ENCODE measurements around the gene GCFC2. TPM values are rescaled to one million over a fixed set of nuclear protein-coding genes. Genes with fewer than 3 reads are reported as not detected.

GCFC2 gene
- total RNA-seq, 1 donor from 2014 or later: 12.3 TPM

- no peaks in the 10 kb centered on the region for H3K9me3 Mint-ChIP-seq (ENCODE audit: unreplicated experiment)
- TF ChIP-seq, protein P1, sequence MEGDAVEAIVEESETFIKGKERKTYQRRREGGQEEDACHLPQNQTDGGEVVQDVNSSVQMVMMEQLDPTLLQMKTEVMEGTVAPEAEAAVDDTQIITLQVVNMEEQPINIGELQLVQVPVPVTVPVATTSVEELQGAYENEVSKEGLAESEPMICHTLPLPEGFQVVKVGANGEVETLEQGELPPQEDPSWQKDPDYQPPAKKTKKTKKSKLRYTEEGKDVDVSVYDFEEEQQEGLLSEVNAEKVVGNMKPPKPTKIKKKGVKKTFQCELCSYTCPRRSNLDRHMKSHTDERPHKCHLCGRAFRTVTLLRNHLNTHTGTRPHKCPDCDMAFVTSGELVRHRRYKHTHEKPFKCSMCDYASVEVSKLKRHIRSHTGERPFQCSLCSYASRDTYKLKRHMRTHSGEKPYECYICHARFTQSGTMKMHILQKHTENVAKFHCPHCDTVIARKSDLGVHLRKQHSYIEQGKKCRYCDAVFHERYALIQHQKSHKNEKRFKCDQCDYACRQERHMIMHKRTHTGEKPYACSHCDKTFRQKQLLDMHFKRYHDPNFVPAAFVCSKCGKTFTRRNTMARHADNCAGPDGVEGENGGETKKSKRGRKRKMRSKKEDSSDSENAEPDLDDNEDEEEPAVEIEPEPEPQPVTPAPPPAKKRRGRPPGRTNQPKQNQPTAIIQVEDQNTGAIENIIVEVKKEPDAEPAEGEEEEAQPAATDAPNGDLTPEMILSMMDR (IDR thresholded peaks at IDR 0.05; ENCODE audit: insufficient read depth, low read depth, low read length): no peak
- TF ChIP-seq EZH2 (IDR thresholded peaks at IDR 0.05; ENCODE audit: insufficient read depth, low read length): no peak
- Histone ChIP-seq H3K4me3 (ENCODE audit: insufficient read depth, low read depth, low read length) (no peak overlapping the region), H3K9me3 (ENCODE audit: insufficient read depth, low read depth, low read length) (no peaks in the 10 kb centered on the region), H3K27ac (ENCODE audit: low read depth, low read length) (no peak overlapping the region), H3K36me3 (ENCODE audit: insufficient read depth, low read length) (no peaks in the 10 kb centered on the region), H3K4me1 (ENCODE audit: insufficient read depth, low read length) (no peaks in the 10 kb centered on the region), H3K9ac (ENCODE audit: low read length) (no peak overlapping the region), H3K79me2 (ENCODE audit: insufficient read depth, low read length) (no peaks in the 10 kb centered on the region), H3K27me3 (ENCODE audit: insufficient read depth, low read length) (no peaks in the 10 kb centered on the region), H4K20me1 (ENCODE audit: insufficient read depth, low read length) (no peaks in the 10 kb centered on the region), H3K4me2 (ENCODE audit: low read length) (no peak overlapping the region), H2AFZ (ENCODE audit: low read depth, low read length) (no peak overlapping the region)
- no peaks in the 10 kb centered on the region for H3K4me1 Mint-ChIP-seq (ENCODE audit: low read depth, unreplicated experiment)
- H3K36me3 Mint-ChIP-seq (ENCODE audit: low read depth, unreplicated experiment): peaks cover 2% of the 10 kb centered on the region
- H3K4me3 Mint-ChIP-seq (ENCODE audit: unreplicated experiment): no peak overlapping the region
- no peak for DNase-seq (ENCODE audit: low read depth)
- H3K27me3 Mint-ChIP-seq (ENCODE audit: low read depth, unreplicated experiment): peaks cover under 1% of the 10 kb centered on the region
- H3K27ac Mint-ChIP-seq (ENCODE audit: unreplicated experiment): no peak overlapping the region
- FAIRE-seq: no peak
Observed at GRCh38 chr2:75736276-75736675, 25.6 kb upstream of the GCFC2 start.

DNA sequence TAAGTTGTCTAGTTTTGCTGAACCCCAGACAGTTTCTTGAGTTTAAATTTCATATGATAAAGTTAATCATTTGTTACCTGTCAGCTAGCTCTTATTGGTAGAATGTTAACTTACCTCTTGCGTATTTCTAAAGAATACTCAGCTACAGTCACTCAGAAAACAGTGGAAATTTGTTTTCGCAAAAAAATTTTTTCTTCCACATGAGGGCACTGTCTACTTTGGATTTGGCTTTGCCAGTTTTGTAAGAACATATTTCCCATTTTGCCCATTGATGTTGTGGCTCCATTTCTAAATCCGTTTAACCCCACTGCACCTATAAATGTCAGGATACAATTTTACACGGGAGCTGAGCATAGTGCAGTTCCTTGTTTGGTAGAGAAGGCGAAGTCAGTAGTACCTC lies 19.1 kb upstream of the GCFC2 start:
- Mint-ChIP-seq H3K4me1 (ENCODE audit: low read depth, unreplicated experiment) (no peaks in the 10 kb centered on the region), H3K27ac (ENCODE audit: unreplicated experiment) (no peak overlapping the region), H3K9me3 (ENCODE audit: unreplicated experiment) (no peaks in the 10 kb centered on the region), H3K4me3 (ENCODE audit: unreplicated experiment) (no peak overlapping the region), H3K36me3 (ENCODE audit: low read depth, unreplicated experiment) (no peaks in the 10 kb centered on the region), H3K27me3 (ENCODE audit: low read depth, unreplicated experiment) (peaks cover 3% of the 10 kb centered on the region)
- Histone ChIP-seq H3K27ac (ENCODE audit: low read depth, low read length) (no peak overlapping the region), H3K9ac (ENCODE audit: low read length) (no peak overlapping the region), H3K27me3 (ENCODE audit: insufficient read depth, low read length) (peaks cover 3% of the 10 kb centered on the region), H3K9me3 (ENCODE audit: insufficient read depth, low read depth, low read length) (no peaks in the 10 kb centered on the region), H3K36me3 (ENCODE audit: insufficient read depth, low read length) (no peaks in the 10 kb centered on the region), H3K79me2 (ENCODE audit: insufficient read depth, low read length) (no peaks in the 10 kb centered on the region), H2AFZ (ENCODE audit: low read depth, low read length) (no peak overlapping the region), H3K4me1 (ENCODE audit: insufficient read depth, low read length) (no peaks in the 10 kb centered on the region), H3K4me3 (ENCODE audit: insufficient read depth, low read depth, low read length) (no peak overlapping the region), H3K4me2 (ENCODE audit: low read length) (no peak overlapping the region), H4K20me1 (ENCODE audit: insufficient read depth, low read length) (no peaks in the 10 kb centered on the region)
- TF ChIP-seq EZH2 (IDR thresholded peaks at IDR 0.05; ENCODE audit: insufficient read depth, low read length): no peak
- TF ChIP-seq, protein P1 (IDR thresholded peaks at IDR 0.05; ENCODE audit: insufficient read depth, low read depth, low read length): peak; percentile 27
- DNase-seq (ENCODE audit: low read depth): no peak
- FAIRE-seq: no peak

GRCh38 chr2:75728614-75729419 lies 18.1 kb upstream of the GCFC2 start:
- FAIRE-seq (no peak), DNase-seq (ENCODE audit: low read depth) (no peak)
- Histone ChIP-seq H4K20me1 (ENCODE audit: insufficient read depth, low read length) (no peaks in the 10 kb centered on the region), H3K4me3 (ENCODE audit: insufficient read depth, low read depth, low read length) (no peak overlapping the region), H3K27me3 (ENCODE audit: insufficient read depth, low read length) (peaks cover 3% of the 10 kb centered on the region), H3K9ac (ENCODE audit: low read length) (no peak overlapping the region), H3K79me2 (ENCODE audit: insufficient read depth, low read length) (no peaks in the 10 kb centered on the region), H3K4me2 (ENCODE audit: low read length) (no peak overlapping the region), H2AFZ (ENCODE audit: low read depth, low read length) (no peak overlapping the region), H3K27ac (ENCODE audit: low read depth, low read length) (no peak overlapping the region), H3K4me1 (ENCODE audit: insufficient read depth, low read length) (no peaks in the 10 kb centered on the region), H3K9me3 (ENCODE audit: insufficient read depth, low read depth, low read length) (no peaks in the 10 kb centered on the region), H3K36me3 (ENCODE audit: insufficient read depth, low read length) (no peaks in the 10 kb centered on the region)
- no peak overlapping the region for H3K27ac Mint-ChIP-seq (ENCODE audit: unreplicated experiment)
- H3K4me1 Mint-ChIP-seq (ENCODE audit: low read depth, unreplicated experiment): no peaks in the 10 kb centered on the region
- H3K36me3 Mint-ChIP-seq (ENCODE audit: low read depth, unreplicated experiment): no peaks in the 10 kb centered on the region
- no peaks in the 10 kb centered on the region for H3K9me3 Mint-ChIP-seq (ENCODE audit: unreplicated experiment)
- H3K27me3 Mint-ChIP-seq (ENCODE audit: low read depth, unreplicated experiment): peaks cover 3% of the 10 kb centered on the region
- H3K4me3 Mint-ChIP-seq (ENCODE audit: unreplicated experiment): no peak overlapping the region
- TF ChIP-seq, protein P1 (IDR thresholded peaks at IDR 0.05; ENCODE audit: insufficient read depth, low read depth, low read length): no peak
- no peak for TF ChIP-seq EZH2 (IDR thresholded peaks at IDR 0.05; ENCODE audit: insufficient read depth, low read length)

Data from astrocyte (in vitro differentiated cells and primary cell).